NB4 (cell line): ENCODE measurements around the gene TMEM184B.

ENCODE experiments used
- CTCF ChIP-seq: IDR thresholded peaks from one replicate; pipeline ENCODE4 v1.5.1; 2012; ENCODE audit warnings: low read depth, low read length
- MAX ChIP-seq: IDR thresholded peaks from 2 replicates; pipeline ENCODE4 v1.6.1; 2011; ENCODE audit warnings: low read depth, low read length

DNA sequence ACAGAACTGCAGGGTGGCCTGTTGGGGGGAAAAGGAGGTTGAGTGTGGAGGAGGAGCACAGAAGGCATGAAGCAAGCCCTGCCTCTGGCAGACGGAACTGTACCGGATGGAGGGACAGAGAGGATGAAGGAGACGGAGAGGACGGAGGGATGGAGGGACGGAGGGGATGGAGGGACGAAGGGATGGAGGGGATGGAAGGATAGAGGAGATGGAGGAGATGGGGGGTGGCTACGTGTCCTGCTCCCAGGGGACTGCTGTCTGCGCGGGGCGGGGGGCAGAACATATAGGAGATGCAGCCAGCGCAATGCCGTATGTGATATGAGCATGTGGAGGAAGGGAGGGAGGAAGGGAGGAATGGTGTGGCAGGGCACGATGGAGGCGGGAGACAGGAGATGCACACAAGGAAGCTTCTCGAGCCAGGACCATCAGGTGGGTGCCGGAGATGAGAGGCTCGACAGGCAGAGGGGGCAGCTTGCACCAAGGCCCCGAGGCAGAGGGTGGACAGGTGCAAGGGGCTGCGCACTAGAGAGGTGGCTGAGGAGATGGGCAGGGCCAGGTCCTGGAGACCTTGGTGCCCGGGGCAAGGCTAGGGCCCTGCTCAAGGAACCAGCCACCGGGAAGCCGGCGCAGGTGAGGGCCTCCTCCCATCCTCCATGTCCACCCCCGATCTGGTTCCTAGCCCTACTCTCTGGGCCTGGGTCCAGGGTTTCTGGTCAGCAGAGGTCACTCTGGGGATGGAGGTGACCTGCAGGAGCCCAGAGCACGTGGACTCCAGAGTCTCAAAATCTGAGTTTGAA, 45.8 kb downstream of the TMEM184B start:
- no peak for TF ChIP-seq CTCF
- TF ChIP-seq MAX, result no peak
